HepG2 (cell line): ENCODE results near the gene PPP1R9B. TPM values are rescaled to one million over a fixed set of nuclear protein-coding genes. Genes with fewer than 3 reads are reported as not detected.

Experiments
- CC2D1A ChIP-seq: sonication (generic); formaldehyde crosslinking; IDR thresholded peaks from 2 replicates; pipeline ENCODE4 v1.8.1; 2023; ENCODE audit warnings: mild to moderate bottlenecking, missing genetic modification reagents
- ELF3 ChIP-seq: IDR thresholded peaks from 2 replicates; pipeline ENCODE4 v1.6.1; 2016; ENCODE audit warnings: missing genetic modification reagents, missing compliant biosample characterization
- FOXJ3 ChIP-seq: sonication (generic); formaldehyde crosslinking; IDR thresholded peaks from 2 replicates; pipeline ENCODE4 v1.4.0; 2020; ENCODE audit warnings: missing genetic modification reagents, mild to moderate bottlenecking, borderline replicate concordance
- UBTF ChIP-seq: sonication (generic); formaldehyde crosslinking; IDR thresholded peaks from 2 replicates; pipeline ENCODE4 v1.4.0; 2020; ENCODE audit warnings: mild to moderate bottlenecking, missing genetic modification reagents
- polyA plus RNA-seq, 8 experiments: library from polyadenylated mRNA; depleted of rRNA in 3 of 8; stranded (reverse) in 7 of 8; unstranded in 1 of 8; fragments of >200 nt; fragmentation: Illumina TruSeq in 4 of 8; extraction: Trizol in 4 of 8; gene quantifications; 2 replicates each; pipeline versions ENCODE4 v1.2.1 to v1.2.3, GENCODE V29; 2011 to 2016; ENCODE audit warnings: low read depth in 4 of 8, missing spikeins in 1 of 8, mixed read lengths in 1 of 8; ENCODE audit not compliant: insufficient read depth in 1 of 8
- total RNA-seq, 5 experiments: library from RNA; depleted of rRNA; stranded (reverse); fragments of >200 nt; fragmentation: Illumina TruSeq; extraction: Trizol; gene quantifications; 2 replicates each; pipeline ENCODE4 v1.2.3, GENCODE V29; 2016; ENCODE audit warnings: low read depth in 1 of 5
- TF ChIP-seq, protein P1 (sequence below), 2 experiments: sonication (generic) in 1 of 2; formaldehyde crosslinking in 1 of 2; IDR thresholded peaks; 2 replicates each; pipeline versions ENCODE4 v1.6.1 to v1.9.0; 2014 to 2022; ENCODE audit warnings: antibody characterized with exemption in 1 of 2, borderline replicate concordance in 1 of 2, inconsistent platforms in 1 of 2, low read depth in 1 of 2, missing genetic modification reagents in 1 of 2
- TF ChIP-seq, protein P2 (sequence below), 2 experiments: fragments of 450-650 bp in 1 of 2; sonication (generic) in 1 of 2; formaldehyde crosslinking in 1 of 2; IDR thresholded peaks; 2 replicates each; pipeline versions ENCODE4 v1.6.1 to v1.8.0; 2016 to 2022; ENCODE audit warnings: antibody characterized with exemption in 1 of 2, mild to moderate bottlenecking in 1 of 2, missing genetic modification reagents in 1 of 2
- TF ChIP-seq, protein P3 (sequence below): sonication (generic); formaldehyde crosslinking; IDR thresholded peaks from 2 replicates; pipeline ENCODE4 v1.9.0; 2021; ENCODE audit warnings: missing genetic modification reagents, borderline replicate concordance

The PPP1R9B gene
- total and polyA plus RNA-seq, 2 of the 13 experiments (the other 11 are each of a cell fraction or from before 2014, with no cell fraction given): 9.4 to 15.8 TPM

DNA sequence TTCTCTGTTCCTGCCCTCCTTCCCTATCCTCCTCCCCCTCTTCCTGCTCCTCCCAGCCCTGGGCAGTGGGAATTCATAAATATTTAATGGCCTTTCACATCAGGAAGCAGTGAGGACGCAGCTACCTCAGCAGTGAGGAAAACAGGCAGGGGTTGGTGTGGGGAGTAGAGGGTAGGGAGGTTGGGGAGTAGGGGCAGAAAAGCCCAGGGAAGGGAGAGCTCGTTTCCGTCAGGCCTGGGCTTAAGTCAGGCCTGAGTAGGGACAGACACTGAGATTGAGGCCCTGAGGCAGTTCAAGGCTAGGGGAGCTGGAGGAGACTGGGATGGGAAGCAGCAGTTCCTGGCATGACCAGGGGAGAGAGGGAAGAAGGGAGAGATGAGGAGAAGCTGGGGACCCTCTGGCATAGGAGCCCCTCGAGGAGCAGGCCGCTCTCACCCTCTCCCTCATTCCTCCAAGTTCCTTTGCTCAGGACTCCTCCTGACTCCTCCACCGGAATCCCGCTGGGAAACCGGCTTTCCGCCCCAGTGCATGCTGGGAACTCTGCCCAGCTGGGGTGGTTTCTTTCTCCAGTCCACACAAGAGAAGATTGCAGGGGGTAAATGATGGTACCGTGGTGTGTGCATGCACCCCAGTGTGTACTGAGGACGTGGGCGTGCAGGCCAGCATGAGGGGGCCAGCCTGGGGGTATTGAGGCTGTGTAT is 26.7 kb downstream of the PPP1R9B start (continued):
- TF ChIP-seq ELF3 (CRISPR knock-in tag) (no peak), CC2D1A (CRISPR knock-in tag) (no peak), UBTF (CRISPR knock-in tag) (no peak), FOXJ3 (CRISPR knock-in tag) (no peak)
- TF ChIP-seq, protein P1, sequence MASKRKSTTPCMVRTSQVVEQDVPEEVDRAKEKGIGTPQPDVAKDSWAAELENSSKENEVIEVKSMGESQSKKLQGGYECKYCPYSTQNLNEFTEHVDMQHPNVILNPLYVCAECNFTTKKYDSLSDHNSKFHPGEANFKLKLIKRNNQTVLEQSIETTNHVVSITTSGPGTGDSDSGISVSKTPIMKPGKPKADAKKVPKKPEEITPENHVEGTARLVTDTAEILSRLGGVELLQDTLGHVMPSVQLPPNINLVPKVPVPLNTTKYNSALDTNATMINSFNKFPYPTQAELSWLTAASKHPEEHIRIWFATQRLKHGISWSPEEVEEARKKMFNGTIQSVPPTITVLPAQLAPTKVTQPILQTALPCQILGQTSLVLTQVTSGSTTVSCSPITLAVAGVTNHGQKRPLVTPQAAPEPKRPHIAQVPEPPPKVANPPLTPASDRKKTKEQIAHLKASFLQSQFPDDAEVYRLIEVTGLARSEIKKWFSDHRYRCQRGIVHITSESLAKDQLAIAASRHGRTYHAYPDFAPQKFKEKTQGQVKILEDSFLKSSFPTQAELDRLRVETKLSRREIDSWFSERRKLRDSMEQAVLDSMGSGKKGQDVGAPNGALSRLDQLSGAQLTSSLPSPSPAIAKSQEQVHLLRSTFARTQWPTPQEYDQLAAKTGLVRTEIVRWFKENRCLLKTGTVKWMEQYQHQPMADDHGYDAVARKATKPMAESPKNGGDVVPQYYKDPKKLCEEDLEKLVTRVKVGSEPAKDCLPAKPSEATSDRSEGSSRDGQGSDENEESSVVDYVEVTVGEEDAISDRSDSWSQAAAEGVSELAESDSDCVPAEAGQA (IDR thresholded peaks at IDR 0.05; ENCODE audit: low read depth): no peak
- TF ChIP-seq, protein P1 (CRISPR knock-in tag; IDR thresholded peaks at IDR 0.05; ENCODE audit: borderline replicate concordance): no peak
- TF ChIP-seq, protein P2, sequence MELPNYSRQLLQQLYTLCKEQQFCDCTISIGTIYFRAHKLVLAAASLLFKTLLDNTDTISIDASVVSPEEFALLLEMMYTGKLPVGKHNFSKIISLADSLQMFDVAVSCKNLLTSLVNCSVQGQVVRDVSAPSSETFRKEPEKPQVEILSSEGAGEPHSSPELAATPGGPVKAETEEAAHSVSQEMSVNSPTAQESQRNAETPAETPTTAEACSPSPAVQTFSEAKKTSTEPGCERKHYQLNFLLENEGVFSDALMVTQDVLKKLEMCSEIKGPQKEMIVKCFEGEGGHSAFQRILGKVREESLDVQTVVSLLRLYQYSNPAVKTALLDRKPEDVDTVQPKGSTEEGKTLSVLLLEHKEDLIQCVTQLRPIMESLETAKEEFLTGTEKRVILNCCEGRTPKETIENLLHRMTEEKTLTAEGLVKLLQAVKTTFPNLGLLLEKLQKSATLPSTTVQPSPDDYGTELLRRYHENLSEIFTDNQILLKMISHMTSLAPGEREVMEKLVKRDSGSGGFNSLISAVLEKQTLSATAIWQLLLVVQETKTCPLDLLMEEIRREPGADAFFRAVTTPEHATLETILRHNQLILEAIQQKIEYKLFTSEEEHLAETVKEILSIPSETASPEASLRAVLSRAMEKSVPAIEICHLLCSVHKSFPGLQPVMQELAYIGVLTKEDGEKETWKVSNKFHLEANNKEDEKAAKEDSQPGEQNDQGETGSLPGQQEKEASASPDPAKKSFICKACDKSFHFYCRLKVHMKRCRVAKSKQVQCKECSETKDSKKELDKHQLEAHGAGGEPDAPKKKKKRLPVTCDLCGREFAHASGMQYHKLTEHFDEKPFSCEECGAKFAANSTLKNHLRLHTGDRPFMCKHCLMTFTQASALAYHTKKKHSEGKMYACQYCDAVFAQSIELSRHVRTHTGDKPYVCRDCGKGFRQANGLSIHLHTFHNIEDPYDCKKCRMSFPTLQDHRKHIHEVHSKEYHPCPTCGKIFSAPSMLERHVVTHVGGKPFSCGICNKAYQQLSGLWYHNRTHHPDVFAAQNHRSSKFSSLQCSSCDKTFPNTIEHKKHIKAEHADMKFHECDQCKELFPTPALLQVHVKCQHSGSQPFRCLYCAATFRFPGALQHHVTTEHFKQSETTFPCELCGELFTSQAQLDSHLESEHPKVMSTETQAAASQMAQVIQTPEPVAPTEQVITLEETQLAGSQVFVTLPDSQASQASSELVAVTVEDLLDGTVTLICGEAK (IDR thresholded peaks at IDR 0.05): no peak
- TF ChIP-seq, protein P2 (CRISPR knock-in tag; IDR thresholded peaks at IDR 0.05): no peak
- TF ChIP-seq, protein P3, sequence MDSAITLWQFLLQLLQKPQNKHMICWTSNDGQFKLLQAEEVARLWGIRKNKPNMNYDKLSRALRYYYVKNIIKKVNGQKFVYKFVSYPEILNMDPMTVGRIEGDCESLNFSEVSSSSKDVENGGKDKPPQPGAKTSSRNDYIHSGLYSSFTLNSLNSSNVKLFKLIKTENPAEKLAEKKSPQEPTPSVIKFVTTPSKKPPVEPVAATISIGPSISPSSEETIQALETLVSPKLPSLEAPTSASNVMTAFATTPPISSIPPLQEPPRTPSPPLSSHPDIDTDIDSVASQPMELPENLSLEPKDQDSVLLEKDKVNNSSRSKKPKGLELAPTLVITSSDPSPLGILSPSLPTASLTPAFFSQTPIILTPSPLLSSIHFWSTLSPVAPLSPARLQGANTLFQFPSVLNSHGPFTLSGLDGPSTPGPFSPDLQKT (CRISPR knock-in tag): no peak
